Islet precursor cell (in vitro differentiated cells): Measurements from ENCODE around the gene VPS26B.
A peak's percentile ranks its signal among the peaks of the same experiment; 100 is the strongest.
"Not testable (repeated sequence)": the region's sequence is repeated elsewhere in the genome, so short reads cannot be mapped to it uniquely, and the experiment has no call there.

Experiments
- DNase-seq: peaks from one replicate; pipeline ENCODE4 v3.0.0-alpha.2; 2018

The VPS26B gene

GRCh38 chr11:134233729-134234179, 9.3 kb downstream of the VPS26B start:
- DNase-seq = no peak

GRCh38 chr11:134235399-134235798, 10.9 kb downstream of the VPS26B start:
- DNase-seq = no peak

GRCh38 chr11:134236834-134237556, 12.5 kb downstream of the VPS26B start:
- peak; percentile 79 for DNase-seq

- peak; percentile 68 for DNase-seq
Measured at GRCh38 chr11:134237557-134237922, 13.1 kb downstream of the VPS26B start.

- DNase-seq = peak; percentile 36
Measured at GRCh38 chr11:134238956-134239355, 14.5 kb downstream of the VPS26B start.

GRCh38 chr11:134240592-134240991, 16.1 kb downstream of the VPS26B start:
- DNase-seq = peak; percentile 16

GRCh38 chr11:134242376-134242775, 17.9 kb downstream of the VPS26B start:
- DNase-seq = peak; percentile 52

- no peak for DNase-seq
Measured at GRCh38 chr11:134243913-134244312, 19.4 kb downstream of the VPS26B start.

GRCh38 chr11:134244593-134244992, 20.1 kb downstream of the VPS26B start:
- DNase-seq = peak; percentile 62

GRCh38 chr11:134245434-134245833, 21.0 kb downstream of the VPS26B start:
- no peak for DNase-seq

GRCh38 chr11:134246100-134246499, 21.6 kb downstream of the VPS26B start:
- no peak for DNase-seq

- DNase-seq = no peak
Measured at GRCh38 chr11:134246678-134247077, 22.2 kb downstream of the VPS26B start.

GRCh38 chr11:134248910-134249480, 24.5 kb downstream of the VPS26B start:
- no peak for DNase-seq

GRCh38 chr11:134250246-134250645, 25.8 kb downstream of the VPS26B start:
- DNase-seq = no peak

GRCh38 chr11:134250675-134251074, 26.2 kb downstream of the VPS26B start:
- no peak for DNase-seq

- no peak for DNase-seq
Measured at GRCh38 chr11:134252346-134253187, 28.1 kb downstream of the VPS26B start.

GRCh38 chr11:134253188-134253993, 28.9 kb downstream of the VPS26B start, which contains the start of the genes ACAD8 and THYN1:
Gene ACAD8, plus strand, starts transcription at chr11:134253568. Its CDS starts 33 bp downstream, at chr11:134253601.
Gene THYN1, minus strand, starts transcription at chr11:134253352. Its CDS starts 470 bp downstream, at chr11:134252882.
- peak; percentile 98 for DNase-seq

- no peak for DNase-seq
Measured at GRCh38 chr11:134254433-134255183, 30.1 kb downstream of the VPS26B start.

GRCh38 chr11:134255184-134255561, 30.7 kb downstream of the VPS26B start:
- DNase-seq = not testable (repeated sequence)

GRCh38 chr11:134257101-134257500, 32.6 kb downstream of the VPS26B start:
- DNase-seq = no peak

- DNase-seq = no peak
Measured at GRCh38 chr11:134258577-134258976, 34.1 kb downstream of the VPS26B start.

- no peak for DNase-seq
Measured at GRCh38 chr11:134260503-134260902, 36.0 kb downstream of the VPS26B start.
